PC-9 (cell line): ENCODE results near the gene RIN1. TPM values are rescaled to one million over a fixed set of nuclear protein-coding genes. Genes with fewer than 3 reads are reported as not detected.
A peak's percentile ranks its signal among the peaks of the same experiment; 100 is the strongest.
"Not testable (repeated sequence)": the region's sequence is repeated elsewhere in the genome, so short reads cannot be mapped to it uniquely, and the experiment has no call there.

ENCODE experiments used
- Bru-seq: library from RNA; stranded (reverse); fragments of 400-500 nt; gene quantifications from one replicate; lab custom pipeline; 2021; lab: Mats Ljungman, UMichigan
- BruChase-seq, 2 experiments: library from RNA; stranded (reverse); fragments of 400-500 nt; gene quantifications; one replicate each; lab custom pipeline; 2021; lab: Mats Ljungman, UMichigan
- BruUV-seq: library from RNA; stranded (reverse); fragments of 400-500 nt; replicated peaks from 2 replicates; lab custom pipeline; 2021; lab: Mats Ljungman, UMichigan
- CTCF ChIA-PET: fragments of 300-600 bp; sonication (Branson Sonifier 250); formaldehyde crosslinking; loops from one replicate; lab custom pipeline; 2022; ENCODE audit warnings: antibody characterized with exemption; lab: Charles Lee
- POLR2A ChIA-PET: fragments of 300-600 bp; sonication (Branson Sonifier 250); formaldehyde crosslinking; loops from one replicate; lab custom pipeline; 2022; ENCODE audit warnings: antibody characterized with exemption; ENCODE audit not compliant: unreplicated experiment; lab: Charles Lee
- DNase-seq, 2 experiments: peaks; one replicate each; pipeline versions ENCODE4 v3.0.0 to v3.0.0-alpha.2; 2015 to 2022; ENCODE audit warnings: mixed read lengths in 1 of 2
- H2AFZ ChIP-seq: fragments of 200-600 bp; sonication (generic); 2 replicates; pipeline ENCODE4 v1.8.1; 2017; ENCODE audit warnings: antibody characterized with exemption
- H3F3A ChIP-seq: fragments of 200-600 bp; sonication (generic); 2 replicates; pipeline ENCODE4 v1.8.1; 2017; ENCODE audit warnings: antibody characterized with exemption, mild to moderate bottlenecking, low read depth; ENCODE audit not compliant: insufficient read depth
- H3K27ac ChIP-seq: fragments of 200-600 bp; sonication (generic); 2 replicates; pipeline ENCODE4 v1.6.1; 2016; ENCODE audit warnings: mixed run types
- H3K27me3 ChIP-seq: fragments of 200-600 bp; sonication (generic); 2 replicates; pipeline ENCODE4 v1.6.1; 2016; ENCODE audit warnings: low read depth, mixed run types; ENCODE audit not compliant: insufficient read depth
- H3K36me3 ChIP-seq: fragments of 200-600 bp; sonication (generic); 2 replicates; pipeline ENCODE4 v1.6.1; 2016; ENCODE audit warnings: low read depth, mixed run types
- H3K4me1 ChIP-seq: fragments of 200-600 bp; sonication (generic); replicated peaks from 2 replicates; pipeline ENCODE4 v1.6.1; 2016; ENCODE audit warnings: mixed run types; ENCODE audit not compliant: insufficient read depth
- H3K4me2 ChIP-seq: fragments of 200-600 bp; sonication (generic); 2 replicates; pipeline ENCODE4 v1.6.1; 2017; ENCODE audit warnings: mixed run types
- H3K4me3 ChIP-seq: fragments of 200-600 bp; sonication (generic); 2 replicates; pipeline ENCODE4 v1.6.1; 2016; ENCODE audit warnings: mixed run types
- H3K79me2 ChIP-seq: fragments of 200-600 bp; sonication (generic); 2 replicates; pipeline ENCODE4 v1.6.1; 2017; ENCODE audit warnings: low read depth, mixed run types
- H3K9me2 ChIP-seq: fragments of 200-600 bp; sonication (generic); 2 replicates; pipeline ENCODE4 v1.8.1; 2017; ENCODE audit warnings: mild to moderate bottlenecking; ENCODE audit not compliant: insufficient read depth
- H3K9me3 ChIP-seq: fragments of 200-600 bp; sonication (generic); 2 replicates; pipeline ENCODE4 v1.8.1; 2016; ENCODE audit warnings: low read depth; ENCODE audit not compliant: insufficient read depth
- H4K20me1 ChIP-seq: fragments of 200-600 bp; sonication (generic); 2 replicates; pipeline ENCODE4 v1.8.1; 2017; ENCODE audit not compliant: insufficient read depth
- EZH2 ChIP-seq: fragments of 200-600 bp; sonication (generic); IDR thresholded peaks from 2 replicates; pipeline ENCODE4 v1.8.0; 2017; ENCODE audit warnings: antibody characterized with exemption, low read depth
- intact Hi-C: fragments of 100-400 bp; cut with micrococcal nuclease; formaldehyde crosslinking; loops from one replicate; pipeline ENCODE4 v1.10.0; 2022; ENCODE audit not compliant: unreplicated experiment
- long read RNA-seq: library from polyadenylated mRNA; stranded (forward); transcript quantifications from one replicate; pipeline ENCODE4 v2.0.0, GENCODE V29; 2022
- total RNA-seq: library from RNA; stranded (reverse); gene quantifications from 2 replicates; pipeline ENCODE4 v1.2.3, GENCODE V29; 2021
- TF ChIP-seq, protein P1 (sequence below): fragments of 200-600 bp; sonication (generic); conservative IDR thresholded peaks from 2 replicates; pipeline ENCODE4 v1.6.1; 2017; ENCODE audit warnings: mixed run types, antibody characterized with exemption, mild to moderate bottlenecking, moderate library complexity

The RIN1 gene, protein sequence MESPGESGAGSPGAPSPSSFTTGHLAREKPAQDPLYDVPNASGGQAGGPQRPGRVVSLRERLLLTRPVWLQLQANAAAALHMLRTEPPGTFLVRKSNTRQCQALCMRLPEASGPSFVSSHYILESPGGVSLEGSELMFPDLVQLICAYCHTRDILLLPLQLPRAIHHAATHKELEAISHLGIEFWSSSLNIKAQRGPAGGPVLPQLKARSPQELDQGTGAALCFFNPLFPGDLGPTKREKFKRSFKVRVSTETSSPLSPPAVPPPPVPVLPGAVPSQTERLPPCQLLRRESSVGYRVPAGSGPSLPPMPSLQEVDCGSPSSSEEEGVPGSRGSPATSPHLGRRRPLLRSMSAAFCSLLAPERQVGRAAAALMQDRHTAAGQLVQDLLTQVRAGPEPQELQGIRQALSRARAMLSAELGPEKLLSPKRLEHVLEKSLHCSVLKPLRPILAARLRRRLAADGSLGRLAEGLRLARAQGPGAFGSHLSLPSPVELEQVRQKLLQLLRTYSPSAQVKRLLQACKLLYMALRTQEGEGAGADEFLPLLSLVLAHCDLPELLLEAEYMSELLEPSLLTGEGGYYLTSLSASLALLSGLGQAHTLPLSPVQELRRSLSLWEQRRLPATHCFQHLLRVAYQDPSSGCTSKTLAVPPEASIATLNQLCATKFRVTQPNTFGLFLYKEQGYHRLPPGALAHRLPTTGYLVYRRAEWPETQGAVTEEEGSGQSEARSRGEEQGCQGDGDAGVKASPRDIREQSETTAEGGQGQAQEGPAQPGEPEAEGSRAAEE
- total RNA-seq (15.5 and 19.5 TPM in 2 replicates), Bru-seq, nascent RNA (percentile 46 among the genes with signal in this experiment), BruChase-seq, experiment 1, labeled RNA remaining after a 2-hour chase (percentile 45 among the genes with signal in this experiment), BruChase-seq, experiment 2, labeled RNA remaining after a 6-hour chase (percentile 67 among the genes with signal in this experiment)
- long read RNA-seq, transcript RIN1-201 (10 exons, 2,693 nt), result major isoform, 18 of 30 reads
- long read RNA-seq, partial matches to known transcripts, result 5 of 30 reads
- long read RNA-seq, other reads (novel, unspliced or antisense), result 6 of 30 reads

DNA sequence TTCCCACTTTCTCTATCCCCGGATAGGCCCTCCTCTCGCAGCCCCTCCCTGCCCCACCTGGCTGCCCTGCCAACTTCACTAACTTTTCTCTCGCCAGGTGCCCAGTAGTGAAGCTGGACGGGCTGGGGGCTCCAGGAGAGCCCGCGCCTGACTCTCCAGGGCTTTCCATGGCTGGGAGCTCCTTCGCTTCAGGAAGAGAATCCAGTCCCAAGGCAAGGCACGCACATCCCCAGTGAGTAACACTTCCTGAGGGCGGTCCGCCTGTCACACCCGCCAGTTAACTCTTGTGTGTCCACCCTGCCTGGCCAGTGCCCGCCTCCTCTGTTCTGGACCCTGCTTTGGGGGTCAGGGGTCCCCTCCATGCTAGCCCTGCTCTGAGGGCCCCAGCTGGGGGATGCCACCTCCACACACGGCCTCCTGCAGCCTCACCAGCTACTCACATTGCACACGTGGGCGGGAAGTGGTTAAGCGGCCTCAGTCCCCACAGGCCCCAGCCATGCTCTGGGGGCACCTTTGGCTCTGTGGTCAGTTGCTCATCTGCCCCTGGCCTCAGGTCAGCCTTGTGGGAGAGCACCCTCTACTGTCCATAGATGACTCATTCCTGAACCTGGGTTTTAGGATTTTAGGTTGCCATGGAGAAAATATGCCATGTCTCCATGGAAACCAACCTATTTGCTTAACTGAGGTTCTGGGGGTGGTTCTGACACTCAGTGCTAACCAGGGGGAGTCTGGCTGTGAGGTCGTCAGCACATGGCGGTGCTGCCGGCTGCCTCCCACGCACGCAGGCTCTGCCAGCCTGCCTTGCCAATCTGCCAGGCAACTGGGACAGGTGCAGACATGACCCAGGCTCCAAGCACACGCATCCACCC is at the start of gene RIN1:
Gene RIN1, minus strand, starts transcription at position 201 of the 869 bp plus-strand sequence. Its CDS starts 32 bp downstream, at position 169.
- Histone ChIP-seq H3K27me3 (no peaks in the 10 kb centered on the region), H3K9me2 (no peaks in the 10 kb centered on the region), H3K36me3 (no peaks in the 10 kb centered on the region), H3K9me3 (no peaks in the 10 kb centered on the region), H3F3A (peaks cover 16% of the 10 kb centered on the region; the same call in 1 of the 2 replicates), H3K4me3 (peak within 1 kb of the TSS; percentile 79), H2AFZ (peak within 1 kb of the TSS; percentile 74), H3K27ac (peak within 1 kb of the TSS; percentile 65), H3K4me2 (peak within 1 kb of the TSS; percentile 82), H3K4me1 (peaks cover 16% of the 10 kb centered on the region), H4K20me1 (peaks cover 8% of the 10 kb centered on the region), H3K79me2 (peaks cover 8% of the 10 kb centered on the region; the same call in 1 of the 2 replicates)
- intact Hi-C loops, result loop anchor here (1.0 to 2.0 kb wide), 3 partner anchors 24 to 114 kb away; partner anchors contain the start of gene YIF1A
- TF ChIP-seq EZH2, result no peak
- TF ChIP-seq, protein P1, sequence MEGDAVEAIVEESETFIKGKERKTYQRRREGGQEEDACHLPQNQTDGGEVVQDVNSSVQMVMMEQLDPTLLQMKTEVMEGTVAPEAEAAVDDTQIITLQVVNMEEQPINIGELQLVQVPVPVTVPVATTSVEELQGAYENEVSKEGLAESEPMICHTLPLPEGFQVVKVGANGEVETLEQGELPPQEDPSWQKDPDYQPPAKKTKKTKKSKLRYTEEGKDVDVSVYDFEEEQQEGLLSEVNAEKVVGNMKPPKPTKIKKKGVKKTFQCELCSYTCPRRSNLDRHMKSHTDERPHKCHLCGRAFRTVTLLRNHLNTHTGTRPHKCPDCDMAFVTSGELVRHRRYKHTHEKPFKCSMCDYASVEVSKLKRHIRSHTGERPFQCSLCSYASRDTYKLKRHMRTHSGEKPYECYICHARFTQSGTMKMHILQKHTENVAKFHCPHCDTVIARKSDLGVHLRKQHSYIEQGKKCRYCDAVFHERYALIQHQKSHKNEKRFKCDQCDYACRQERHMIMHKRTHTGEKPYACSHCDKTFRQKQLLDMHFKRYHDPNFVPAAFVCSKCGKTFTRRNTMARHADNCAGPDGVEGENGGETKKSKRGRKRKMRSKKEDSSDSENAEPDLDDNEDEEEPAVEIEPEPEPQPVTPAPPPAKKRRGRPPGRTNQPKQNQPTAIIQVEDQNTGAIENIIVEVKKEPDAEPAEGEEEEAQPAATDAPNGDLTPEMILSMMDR, result peak; percentile 52
- ChIA-PET POLR2A (interaction anchor here (0.6 to 2.0 kb wide), 3 partner anchors 10 to 34 kb away, joined by 3 to 46 read pairs (median 5); no protein-coding TSS in a partner anchor), CTCF (interaction anchor here (0.6 to 2.8 kb wide), 8 partner anchors 9 to 119 kb away, joined by 3 to 30 read pairs (median 3); partner anchors contain the start of genes MRPL11 and YIF1A)
- BruUV-seq, result no TSS peak
- DNase-seq, result peak; percentile 90 to 92

DNA sequence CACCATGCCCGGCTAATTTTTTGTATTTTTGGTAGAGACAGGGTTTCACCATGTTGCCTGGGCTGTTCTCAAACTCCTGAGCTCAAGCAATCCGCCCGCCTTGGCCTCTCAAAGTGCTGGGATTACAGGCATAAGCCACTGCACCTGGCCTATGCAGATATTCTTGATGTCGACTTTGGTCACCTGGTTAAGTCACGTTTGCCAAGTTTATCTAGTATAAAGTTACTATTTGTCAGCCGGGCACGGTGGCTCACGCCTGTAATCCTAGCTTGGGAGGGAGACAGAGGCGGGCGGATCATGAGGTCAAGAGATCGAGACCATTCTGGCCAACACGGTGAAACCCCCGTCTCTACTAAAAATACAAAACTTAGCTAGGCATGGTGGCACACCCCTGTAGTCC is 48.1 kb upstream of the RIN1 start:
- H3K4me1 ChIP-seq, H3K4me2 ChIP-seq, H3K4me3 ChIP-seq, H3K27me3 ChIP-seq, H3K79me2 ChIP-seq, H4K20me1 ChIP-seq, H3K27ac ChIP-seq, H3K9me2 ChIP-seq, intact Hi-C loops, H2AFZ ChIP-seq, POLR2A ChIA-PET, BruUV-seq, H3K9me3 ChIP-seq, H3K36me3 ChIP-seq, DNase-seq: not testable (repeated sequence)
- H3F3A ChIP-seq, result peaks cover 12% of the 10 kb centered on the region
- CTCF ChIA-PET, result interaction anchor here (0.6 to 0.7 kb wide), 2 partner anchors 11 to 72 kb away, joined by 3 to 4 read pairs; no protein-coding TSS in a partner anchor

DNA sequence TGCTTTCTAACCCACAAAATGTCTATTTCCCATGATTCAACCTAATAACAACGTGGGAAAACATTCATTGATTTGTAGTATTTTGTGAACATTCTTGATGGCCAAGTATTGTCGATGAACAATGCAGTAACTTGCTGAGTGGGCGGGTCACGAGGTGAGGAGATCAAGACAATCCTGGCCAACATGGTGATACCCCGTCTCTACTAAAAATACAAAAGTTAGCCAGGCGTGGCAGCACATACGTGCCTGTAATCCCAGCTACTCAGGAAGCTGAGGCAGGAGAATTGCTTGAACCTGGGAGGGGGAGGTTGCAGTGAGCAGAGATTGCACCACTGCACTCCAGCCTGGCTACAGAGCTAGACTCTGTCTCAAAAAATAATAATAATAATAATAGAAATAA is 44.0 kb upstream of the RIN1 start:
- ChIA-PET POLR2A (interaction anchor here (0.6 kb wide), 1 partner anchor 69 kb away, joined by 7 read pairs; no protein-coding TSS in a partner anchor), CTCF (interaction anchor here (0.7 to 1.1 kb wide), 2 partner anchors 9 to 47 kb away, joined by 4 read pairs; no protein-coding TSS in a partner anchor)
- H3K27me3 ChIP-seq, H2AFZ ChIP-seq, H3K27ac ChIP-seq, H3K36me3 ChIP-seq, H3K79me2 ChIP-seq, DNase-seq, H3K4me1 ChIP-seq, H4K20me1 ChIP-seq, intact Hi-C loops, H3K9me3 ChIP-seq, BruUV-seq, H3K4me3 ChIP-seq, H3K9me2 ChIP-seq: not testable (repeated sequence)
- Histone ChIP-seq H3F3A (peaks cover 12% of the 10 kb centered on the region), H3K4me2 (0 out of 2 replicates have a peak overlapping the region, but pooled peaks have one; percentile 0)

DNA sequence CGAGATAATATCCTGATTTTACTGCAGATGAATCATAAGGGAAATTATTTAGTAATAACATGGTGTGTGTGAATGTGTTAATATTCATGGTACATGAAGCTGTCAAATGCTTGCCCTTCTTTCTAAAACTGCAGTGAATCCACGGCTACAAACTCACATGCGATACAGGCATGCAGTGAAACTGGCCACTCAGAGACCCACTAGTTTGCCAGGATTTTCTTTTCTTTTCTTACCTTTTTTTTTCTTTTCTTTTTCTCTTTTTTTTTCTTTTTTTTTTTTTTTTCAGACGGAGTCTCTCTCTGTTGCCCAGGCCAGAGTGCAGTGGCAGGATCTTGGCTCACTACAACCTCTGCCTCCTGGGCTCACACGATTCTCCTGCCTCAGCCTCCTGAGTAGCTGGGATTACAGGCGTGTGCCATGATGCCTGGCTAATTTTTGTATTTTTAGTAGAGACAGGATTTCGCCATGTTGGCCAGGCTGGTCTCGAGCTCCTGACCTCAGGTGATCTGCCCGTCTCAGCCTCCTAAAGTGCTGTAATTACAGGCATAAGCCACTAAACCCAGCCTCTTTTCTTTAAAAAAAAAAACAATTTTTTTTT is 37.6 kb upstream of the RIN1 start:
- H3K79me2 ChIP-seq, result peaks cover 24% of the 10 kb centered on the region
- H4K20me1 ChIP-seq, result peaks cover 13% of the 10 kb centered on the region
- DNase-seq, H3K36me3 ChIP-seq, H3K9me2 ChIP-seq, H2AFZ ChIP-seq, H3K4me3 ChIP-seq, H3K27me3 ChIP-seq, H3K4me2 ChIP-seq, POLR2A ChIA-PET, H3K9me3 ChIP-seq, H3K27ac ChIP-seq, BruUV-seq: not testable (repeated sequence)
- CTCF ChIA-PET, result interaction anchor here (0.7 to 1.2 kb wide), 5 partner anchors 10 to 876 kb away, joined by 4 to 15 read pairs (median 7); no protein-coding TSS in a partner anchor
- intact Hi-C loops, result loop anchor here (5.0 kb wide), 1 partner anchor 61 kb away; no protein-coding TSS in a partner anchor
- H3K4me1 ChIP-seq, result peaks cover 24% of the 10 kb centered on the region
- peaks cover 32% of the 10 kb centered on the region for H3F3A ChIP-seq
